Mesenteric fat pad (tissue), 1 donor: ENCODE results near the gene ETDC. TPM values are rescaled to one million over a fixed set of nuclear protein-coding genes. Genes with fewer than 3 reads are reported as not detected.

Experiments used
- DNase-seq: peaks from one replicate; pipeline ENCODE4 v3.0.0-alpha.2; 2020; ENCODE audit warnings: low spot score
- total RNA-seq: library from RNA; stranded (reverse); fragmentation: NEBNext Ultra II Directional; extraction: Animal tissue kit (Norgen Biotek cat#: 25700); gene quantifications from one replicate; pipeline ENCODE4 v1.2.1, GENCODE V29; 2021
- donor health status: DM: yes; HTN: yes; CAD: no.

Gene ETDC
- total RNA-seq, 1 donor from 2014 or later = not detected

DNA sequence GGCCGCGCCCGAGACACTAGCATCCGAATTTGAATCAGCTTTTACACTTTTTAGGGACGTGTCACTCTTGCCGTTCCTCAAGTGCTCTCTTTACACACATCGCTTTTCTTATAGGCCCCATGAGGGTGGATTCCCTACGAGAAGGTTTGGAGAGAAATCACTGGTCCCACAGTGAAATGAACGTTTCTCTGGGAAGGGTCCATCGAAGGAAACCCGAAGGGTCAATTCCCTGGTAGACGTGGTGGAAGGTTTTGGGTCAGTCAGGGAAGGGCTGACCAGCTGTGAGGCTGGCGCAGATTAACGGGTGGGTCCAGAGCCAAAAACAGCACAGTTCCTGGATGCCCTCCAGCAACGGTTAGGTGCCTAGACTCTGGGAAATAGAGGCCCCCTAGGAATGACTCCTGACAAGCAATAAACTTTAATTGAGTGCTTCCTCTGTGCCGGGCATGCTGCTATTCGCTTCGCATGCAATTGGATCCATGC lies 35.9 kb downstream of the ETDC start:
- no peak for DNase-seq

GRCh38 chrX:135346975-135347374 lies 37.7 kb downstream of the ETDC start:
- no peak for DNase-seq

GRCh38 chrX:135347381-135348016 lies 38.2 kb downstream of the ETDC start:
- DNase-seq = no peak

DNA sequence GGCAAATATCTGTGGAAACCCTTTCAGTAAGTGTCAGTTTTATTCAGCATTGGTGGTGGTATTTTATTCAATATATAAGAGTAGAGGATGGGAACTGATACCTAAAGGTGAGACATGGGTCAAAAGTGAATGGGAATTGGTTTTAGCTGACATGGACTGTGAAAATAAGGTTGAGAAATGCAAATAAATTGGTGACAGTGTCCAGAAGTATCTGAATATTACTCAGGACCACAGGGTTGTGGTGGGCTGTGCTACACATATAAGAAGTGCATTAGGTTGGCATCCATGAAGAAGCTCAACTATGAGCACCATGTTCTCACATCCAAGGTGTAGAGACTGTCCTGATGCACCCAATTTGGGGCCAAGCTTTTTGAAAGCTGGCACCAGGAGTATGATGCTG lies 45.0 kb downstream of the ETDC start:
- no peak for DNase-seq

Other genes with a start within 250 kb of the ETDC start
- 1.0 TPM for gene SMIM10L2B, start 210.8 kb upstream of the ETDC start, total RNA-seq
- not detected for gene ETDB, start 189.0 kb upstream of the ETDC start, total RNA-seq
- gene CT55, start 138.1 kb upstream of the ETDC start, total RNA-seq = not detected
- not detected for gene ETDA, start 57.4 kb upstream of the ETDC start, total RNA-seq
- 6.9 TPM for gene ZNF75D, start 34.6 kb downstream of the ETDC start, total RNA-seq
- gene ZNF449, start 35.3 kb downstream of the ETDC start, total RNA-seq = 6.9 TPM
- 0.39 TPM for gene SMIM10L2A, start 112.5 kb downstream of the ETDC start, total RNA-seq
- 3.8 TPM for gene INTS6L, start 211.2 kb downstream of the ETDC start, total RNA-seq